CD8-positive, alpha-beta memory T cell (primary cell): ENCODE data around the gene NCOA1. TPM values are rescaled to one million over a fixed set of nuclear protein-coding genes. Genes with fewer than 3 reads are reported as not detected.

Experiments used
- CTCF ChIA-PET: fragments of 350-600 bp; sonication (Branson Sonifier 250); formaldehyde crosslinking; loops from one replicate; lab custom pipeline; 2021; ENCODE audit warnings: antibody characterized with exemption; lab: Charles Lee
- POLR2A ChIA-PET: fragments of 350-600 bp; sonication (Branson Sonifier 250); formaldehyde crosslinking; loops from one replicate; lab custom pipeline; 2021; ENCODE audit warnings: antibody characterized with exemption; lab: Charles Lee
- DNase-seq, 5 donors: peaks; one replicate each; pipeline versions ENCODE4 v3.0.0 to v3.0.0-alpha.2; 2020 to 2022; ENCODE audit warnings: mixed read lengths in 1 of 5
- H3K27ac ChIP-seq: one replicate; pipeline ENCODE4 v1.7.0; 2013; ENCODE audit warnings: low read depth, mild to moderate bottlenecking, low read length, moderate library complexity
- H3K27me3 ChIP-seq: 2 replicates; pipeline ENCODE4 v1.7.0; 2013; ENCODE audit warnings: low read length, mild to moderate bottlenecking; ENCODE audit not compliant: insufficient read depth, poor library complexity, severe bottlenecking
- H3K36me3 ChIP-seq: 2 replicates; pipeline ENCODE4 v1.7.0; 2013; ENCODE audit warnings: mild to moderate bottlenecking, low read length, moderate library complexity; ENCODE audit not compliant: insufficient read depth
- H3K4me1 ChIP-seq: 2 replicates; pipeline ENCODE4 v1.7.0; 2013; ENCODE audit warnings: mild to moderate bottlenecking, low read length, moderate library complexity; ENCODE audit not compliant: insufficient read depth
- H3K4me3 ChIP-seq: 2 replicates; pipeline ENCODE4 v1.7.0; 2013; ENCODE audit warnings: mild to moderate bottlenecking, low read length
- H3K9me3 ChIP-seq: 2 replicates; pipeline ENCODE4 v1.7.0; 2013; ENCODE audit warnings: mild to moderate bottlenecking, low read length
- H3K27ac Mint-ChIP-seq, 8 donors: one replicate each; pipeline ENCODE4 v1.8.0; 2020 to 2021; ENCODE audit warnings: mixed read lengths in 8 of 8, mild to moderate bottlenecking in 6 of 8, inconsistent platforms in 3 of 8, moderate library complexity in 3 of 8
- H3K27me3 Mint-ChIP-seq, 2 donors: one replicate each; pipeline ENCODE4 v1.8.0; 2020 to 2021; ENCODE audit warnings: mixed read lengths in 2 of 2, mild to moderate bottlenecking in 1 of 2, moderate library complexity in 1 of 2
- H3K36me3 Mint-ChIP-seq, 3 donors: one replicate each; pipeline ENCODE4 v1.8.0; 2020 to 2021; ENCODE audit warnings: mixed read lengths in 3 of 3, inconsistent platforms in 1 of 3, mild to moderate bottlenecking in 1 of 3
- H3K4me1 Mint-ChIP-seq, 3 donors: one replicate each; pipeline ENCODE4 v1.8.0; 2020 to 2021; ENCODE audit warnings: mixed read lengths in 3 of 3, inconsistent platforms in 1 of 3, mild to moderate bottlenecking in 1 of 3
- H3K4me3 Mint-ChIP-seq, 7 donors: one replicate each; pipeline ENCODE4 v1.8.0; 2020 to 2021; ENCODE audit warnings: mixed read lengths in 7 of 7, mild to moderate bottlenecking in 6 of 7, moderate library complexity in 4 of 7, inconsistent platforms in 2 of 7
- H3K9me3 Mint-ChIP-seq, 5 donors: one replicate each; pipeline ENCODE4 v1.8.0; 2020 to 2022; ENCODE audit warnings: mixed read lengths in 5 of 5, mild to moderate bottlenecking in 3 of 5, moderate library complexity in 2 of 5, inconsistent platforms in 1 of 5
- polyA plus RNA-seq: library from polyadenylated mRNA; unstranded; fragments of 300-500 nt; fragmentation: Illumina TruSeq; gene quantifications from one replicate; pipeline ENCODE4 v1.2.3, GENCODE V29; 2021
- total RNA-seq, 2 experiments: library from RNA; stranded (reverse); gene quantifications; one replicate each; pipeline ENCODE4 v1.2.3, GENCODE V29; 2021

The NCOA1 gene
- total and polyA plus RNA-seq, 3 experiments from 2014 or later = 32.2 to 35.7 (median 32.7) TPM

GRCh38 chr2:24498121-24498520 lies 7.1 kb downstream of the NCOA1 start:
- H3K27ac Mint-ChIP-seq = no peak overlapping the region
- Histone ChIP-seq H3K4me3 (no peak overlapping the region), H3K27ac (no peak overlapping the region), H3K9me3 (no peaks in the 10 kb centered on the region), H3K4me1 (peaks cover 28% of the 10 kb centered on the region), H3K36me3 (no peaks in the 10 kb centered on the region), H3K27me3 (no peaks in the 10 kb centered on the region)
- DNase-seq = no peak
- POLR2A ChIA-PET = interaction anchor here (0.7 kb wide), 1 partner anchor 26 kb away, joined by 5 read pairs; no protein-coding TSS in a partner anchor
- H3K36me3 Mint-ChIP-seq = peaks cover 0 to 2% (median 0%) of the 10 kb centered on the region in 3 donors
- peaks cover 70 to 90% (median 77%) of the 10 kb centered on the region in 3 donors for H3K4me1 Mint-ChIP-seq
- H3K4me3 Mint-ChIP-seq = no peak overlapping the region
- no peaks in the 10 kb centered on the region for H3K9me3 Mint-ChIP-seq
- CTCF ChIA-PET = no interaction called here
- H3K27me3 Mint-ChIP-seq = no peaks in the 10 kb centered on the region

GRCh38 chr2:24501813-24502212 lies 10.8 kb downstream of the NCOA1 start:
- DNase-seq = no peak
- no peaks in the 10 kb centered on the region for H3K9me3 ChIP-seq
- Mint-ChIP-seq H3K9me3 (no peaks in the 10 kb centered on the region), H3K4me3 (no peak overlapping the region), H3K27me3 (no peaks in the 10 kb centered on the region), H3K27ac (peak overlapping the region in 1 of 8 donors; percentile 10), H3K4me1 (peaks cover 61 to 87% (median 72%) of the 10 kb centered on the region in 3 donors), H3K36me3 (peaks cover 0 to 5% (median 2%) of the 10 kb centered on the region in 3 donors)
- H3K27me3 ChIP-seq = no peaks in the 10 kb centered on the region
- H3K27ac ChIP-seq = no peak overlapping the region
- ChIA-PET POLR2A (interaction anchor here (1.0 kb wide), 1 partner anchor 10 kb away, joined by 3 read pairs; no protein-coding TSS in a partner anchor), CTCF (no interaction called here)
- H3K4me3 ChIP-seq = no peak overlapping the region
- no peaks in the 10 kb centered on the region for H3K36me3 ChIP-seq
- peaks cover 10% of the 10 kb centered on the region for H3K4me1 ChIP-seq

- CTCF ChIA-PET = interaction anchor here (1.9 kb wide), 1 partner anchor 14 kb away, joined by 5 read pairs; the partner anchor contains the start of gene NCOA1
- H3K27ac Mint-ChIP-seq = no peak overlapping the region
- H3K4me3 ChIP-seq = no peak overlapping the region
Measured at GRCh38 chr2:24505534-24506275, 14.7 kb downstream of the NCOA1 start.

GRCh38 chr2:24507549-24507948 lies 16.5 kb downstream of the NCOA1 start:
- DNase-seq = no peak
- H3K27ac ChIP-seq = no peak overlapping the region
- H3K36me3 Mint-ChIP-seq = peaks cover 0 to 3% (median 2%) of the 10 kb centered on the region in 3 donors
- POLR2A ChIA-PET = no interaction called here
- peak overlapping the region in 3 of 7 donors; percentile 9 to 29 (median 17) for H3K4me3 Mint-ChIP-seq
- no peaks in the 10 kb centered on the region for H3K27me3 ChIP-seq
- peaks cover 70 to 92% (median 88%) of the 10 kb centered on the region in 3 donors for H3K4me1 Mint-ChIP-seq
- H3K9me3 Mint-ChIP-seq = no peaks in the 10 kb centered on the region
- H3K4me1 ChIP-seq = peaks cover 30% of the 10 kb centered on the region
- no peaks in the 10 kb centered on the region for H3K9me3 ChIP-seq
- H3K36me3 ChIP-seq = no peaks in the 10 kb centered on the region
- H3K27me3 Mint-ChIP-seq = no peaks in the 10 kb centered on the region
- peak overlapping the region in 3 of 8 donors; percentile 2 to 11 (median 7) for H3K27ac Mint-ChIP-seq
- CTCF ChIA-PET = interaction anchor here (1.9 kb wide), 1 partner anchor 16 kb away, joined by 5 read pairs; the partner anchor contains the start of gene NCOA1
- no peak overlapping the region for H3K4me3 ChIP-seq

More at GRCh38 chr2:24505534-24506275, 14.7 kb downstream of the NCOA1 start:
- Histone ChIP-seq H3K36me3 (no peaks in the 10 kb centered on the region), H3K27me3 (no peaks in the 10 kb centered on the region), H3K4me1 (peaks cover 26% of the 10 kb centered on the region), H3K9me3 (no peaks in the 10 kb centered on the region), H3K27ac (no peak overlapping the region)
- no peaks in the 10 kb centered on the region for H3K9me3 Mint-ChIP-seq
- H3K4me1 Mint-ChIP-seq = peaks cover 64 to 88% (median 80%) of the 10 kb centered on the region in 3 donors
- no peaks in the 10 kb centered on the region for H3K27me3 Mint-ChIP-seq
- POLR2A ChIA-PET = no interaction called here
- H3K4me3 Mint-ChIP-seq = no peak overlapping the region
- peaks cover 0 to 3% (median 2%) of the 10 kb centered on the region in 3 donors for H3K36me3 Mint-ChIP-seq
- no peak for DNase-seq

GRCh38 chr2:24508878-24509277 lies 17.8 kb downstream of the NCOA1 start:
- Mint-ChIP-seq H3K9me3 (no peaks in the 10 kb centered on the region), H3K4me3 (no peak overlapping the region), H3K4me1 (peaks cover 68 to 95% (median 88%) of the 10 kb centered on the region in 3 donors), H3K27me3 (no peaks in the 10 kb centered on the region), H3K36me3 (peaks cover 0 to 3% (median 2%) of the 10 kb centered on the region in 3 donors), H3K27ac (peak overlapping the region in 1 of 8 donors; percentile 3)
- ChIA-PET POLR2A (interaction anchor here (1.0 kb wide), 1 partner anchor 17 kb away, joined by 3 read pairs; no protein-coding TSS in a partner anchor), CTCF (no interaction called here)
- H3K36me3 ChIP-seq = no peaks in the 10 kb centered on the region
- no peaks in the 10 kb centered on the region for H3K27me3 ChIP-seq
- H3K9me3 ChIP-seq = no peaks in the 10 kb centered on the region
- no peak for DNase-seq
- peaks cover 39% of the 10 kb centered on the region for H3K4me1 ChIP-seq
- no peak overlapping the region for H3K4me3 ChIP-seq
- H3K27ac ChIP-seq = no peak overlapping the region

GRCh38 chr2:24509425-24509824 lies 18.4 kb downstream of the NCOA1 start:
- Histone ChIP-seq H3K4me3 (no peak overlapping the region), H3K9me3 (no peaks in the 10 kb centered on the region), H3K27me3 (no peaks in the 10 kb centered on the region), H3K27ac (no peak overlapping the region), H3K4me1 (peaks cover 39% of the 10 kb centered on the region), H3K36me3 (no peaks in the 10 kb centered on the region)
- CTCF ChIA-PET = no interaction called here
- Mint-ChIP-seq H3K4me1 (peaks cover 65 to 91% (median 84%) of the 10 kb centered on the region in 3 donors), H3K27ac (peak overlapping the region in 1 of 8 donors; percentile 25), H3K36me3 (peaks cover 0 to 3% (median 2%) of the 10 kb centered on the region in 3 donors), H3K4me3 (peak overlapping the region in 1 of 7 donors; percentile 10), H3K27me3 (no peaks in the 10 kb centered on the region), H3K9me3 (no peaks in the 10 kb centered on the region)
- POLR2A ChIA-PET = interaction anchor here (1.0 kb wide), 1 partner anchor 18 kb away, joined by 3 read pairs; no protein-coding TSS in a partner anchor
- DNase-seq = no peak

- ChIA-PET POLR2A (interaction anchor here (0.6 kb wide), 1 partner anchor 255 kb away, joined by 5 read pairs; no protein-coding TSS in a partner anchor), CTCF (no interaction called here)
- Mint-ChIP-seq H3K27me3 (no peaks in the 10 kb centered on the region), H3K4me1 (peaks cover 68 to 91% (median 85%) of the 10 kb centered on the region in 3 donors), H3K9me3 (no peaks in the 10 kb centered on the region), H3K36me3 (peaks cover 0 to 3% (median 2%) of the 10 kb centered on the region in 3 donors), H3K27ac (no peak overlapping the region), H3K4me3 (no peak overlapping the region)
- Histone ChIP-seq H3K36me3 (no peaks in the 10 kb centered on the region), H3K4me1 (peaks cover 39% of the 10 kb centered on the region), H3K9me3 (no peaks in the 10 kb centered on the region), H3K27me3 (no peaks in the 10 kb centered on the region), H3K4me3 (no peak overlapping the region), H3K27ac (no peak overlapping the region)
- DNase-seq = no peak
Measured at GRCh38 chr2:24509840-24510239, 18.8 kb downstream of the NCOA1 start.

GRCh38 chr2:24510771-24511170 lies 19.7 kb downstream of the NCOA1 start:
- no peaks in the 10 kb centered on the region for H3K9me3 Mint-ChIP-seq
- H3K27me3 ChIP-seq = no peaks in the 10 kb centered on the region
- no peaks in the 10 kb centered on the region for H3K9me3 ChIP-seq
- peak overlapping the region in 4 of 7 donors; percentile 1 to 41 (median 20) for H3K4me3 Mint-ChIP-seq
- CTCF ChIA-PET = no interaction called here
- no peaks in the 10 kb centered on the region for H3K36me3 ChIP-seq
- no peaks in the 10 kb centered on the region for H3K27me3 Mint-ChIP-seq
- POLR2A ChIA-PET = no interaction called here
- no peaks in the 10 kb centered on the region for H3K36me3 Mint-ChIP-seq
- H3K4me3 ChIP-seq = no peak overlapping the region
- no peak overlapping the region for H3K27ac ChIP-seq
- H3K27ac Mint-ChIP-seq = peak overlapping the region in 2 of 8 donors; percentile 15 to 58
- DNase-seq = no peak
- peaks cover 36% of the 10 kb centered on the region for H3K4me1 ChIP-seq
- peaks cover 69 to 91% (median 88%) of the 10 kb centered on the region in 3 donors for H3K4me1 Mint-ChIP-seq
